ENCODE data around the gene USP13.

DNA sequence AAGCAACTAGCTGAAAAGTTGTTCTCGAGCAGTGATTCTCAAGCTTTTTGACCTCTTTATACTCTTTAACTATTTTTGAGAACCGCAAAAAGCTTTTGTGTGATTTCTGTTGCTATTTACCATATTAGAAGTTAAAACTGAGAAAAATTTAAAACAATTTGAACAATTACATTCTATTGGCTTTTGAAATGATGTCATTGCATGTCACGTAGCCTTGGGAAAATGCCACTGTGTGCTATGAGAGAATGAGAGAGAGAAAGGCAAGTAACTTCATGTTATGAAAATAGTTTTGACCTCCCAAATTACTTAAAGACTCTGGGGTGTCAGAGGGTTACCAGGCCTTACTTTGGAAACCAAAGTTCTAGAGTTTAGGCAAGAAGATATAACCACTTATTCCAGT, 8.0 kb downstream of the USP13 start:
- TF ChIP-seq, protein P1, sequence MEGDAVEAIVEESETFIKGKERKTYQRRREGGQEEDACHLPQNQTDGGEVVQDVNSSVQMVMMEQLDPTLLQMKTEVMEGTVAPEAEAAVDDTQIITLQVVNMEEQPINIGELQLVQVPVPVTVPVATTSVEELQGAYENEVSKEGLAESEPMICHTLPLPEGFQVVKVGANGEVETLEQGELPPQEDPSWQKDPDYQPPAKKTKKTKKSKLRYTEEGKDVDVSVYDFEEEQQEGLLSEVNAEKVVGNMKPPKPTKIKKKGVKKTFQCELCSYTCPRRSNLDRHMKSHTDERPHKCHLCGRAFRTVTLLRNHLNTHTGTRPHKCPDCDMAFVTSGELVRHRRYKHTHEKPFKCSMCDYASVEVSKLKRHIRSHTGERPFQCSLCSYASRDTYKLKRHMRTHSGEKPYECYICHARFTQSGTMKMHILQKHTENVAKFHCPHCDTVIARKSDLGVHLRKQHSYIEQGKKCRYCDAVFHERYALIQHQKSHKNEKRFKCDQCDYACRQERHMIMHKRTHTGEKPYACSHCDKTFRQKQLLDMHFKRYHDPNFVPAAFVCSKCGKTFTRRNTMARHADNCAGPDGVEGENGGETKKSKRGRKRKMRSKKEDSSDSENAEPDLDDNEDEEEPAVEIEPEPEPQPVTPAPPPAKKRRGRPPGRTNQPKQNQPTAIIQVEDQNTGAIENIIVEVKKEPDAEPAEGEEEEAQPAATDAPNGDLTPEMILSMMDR (IDR thresholded peaks at IDR 0.05; ENCODE audit: poor library complexity) = no peak
- TF ChIP-seq EZH2 (IDR thresholded peaks at IDR 0.05; ENCODE audit: borderline replicate concordance) (no peak), EZH2phosphoT487 (IDR thresholded peaks at IDR 0.05; ENCODE audit: low read depth, severe bottlenecking, unreplicated experiment) (no peak)

All from hepatocyte (in vitro differentiated cells).